Right renal pelvis (tissue), 4 donors: ENCODE results near the gene SRGAP3. TPM values are rescaled to one million over a fixed set of nuclear protein-coding genes. Genes with fewer than 3 reads are reported as not detected.

ENCODE experiments used
- DNase-seq, 4 donors: peaks; one replicate each; pipeline ENCODE4 v3.0.0-alpha.2; 2013; ENCODE audit warnings: low read depth in 4 of 4, low spot score in 3 of 4, missing footprints in 1 of 4
- polyA plus RNA-seq, 4 donors: library from polyadenylated mRNA; unstranded; fragments of 120-200 nt; gene quantifications; one replicate each; pipeline ENCODE4 v1.2.1, GENCODE V29; 2013; ENCODE audit not compliant: insufficient read length in 4 of 4

Gene SRGAP3
- polyA plus RNA-seq, 4 donors, result 15.0 to 17.0 (median 15.9) TPM

GRCh38 chr3:8954938-8955763, 294.3 kb downstream of the SRGAP3 start:
- no peak for DNase-seq

GRCh38 chr3:8953313-8953712, 296.1 kb downstream of the SRGAP3 start:
- DNase-seq, result no peak

GRCh38 chr3:8952130-8952529, 297.3 kb downstream of the SRGAP3 start:
- no peak for DNase-seq

- DNase-seq, result no peak
These were observed 303.4 kb downstream of the SRGAP3 start for GRCh38 chr3:8945890-8946600.

GRCh38 chr3:8942746-8943488, 306.5 kb downstream of the SRGAP3 start:
- DNase-seq, result no peak

- no peak for DNase-seq
These were observed 307.3 kb downstream of the SRGAP3 start for GRCh38 chr3:8942115-8942514.

- no peak for DNase-seq
These were observed 311.4 kb downstream of the SRGAP3 start for GRCh38 chr3:8938021-8938420.

GRCh38 chr3:8937064-8938020, 312.1 kb downstream of the SRGAP3 start:
- DNase-seq, result no peak

GRCh38 chr3:8932507-8932906, 316.9 kb downstream of the SRGAP3 start:
- DNase-seq, result no peak

GRCh38 chr3:8931342-8931741, 318.1 kb downstream of the SRGAP3 start:
- DNase-seq, result no peak

Other genes with a start within 250 kb of the SRGAP3 start
- 10 to 100 TPM; 53.1 to 62.4 (median 54.7) TPM for gene THUMPD3, start 113.4 kb upstream of the SRGAP3 start, polyA plus RNA-seq
- gene SETD5, start 148.0 kb upstream of the SRGAP3 start, polyA plus RNA-seq, result 100 to 1,000 TPM; 106 to 125 (median 111) TPM